Esophagus squamous epithelium (tissue), 4 donors: ENCODE measurements around the gene TAAR9.

Source experiments
- CTCF ChIP-seq, 6 experiments: fragments of 450-650 bp in 4 of 6; fragments of 200-600 bp in 2 of 6; sonication (generic) in 2 of 6; IDR thresholded peaks; one replicate each; pipeline ENCODE4 v1.5.1; 2016 to 2019; ENCODE audit warnings: antibody characterized with exemption in 6 of 6, mild to moderate bottlenecking in 4 of 6, moderate library complexity in 4 of 6
- POLR2A ChIP-seq, 4 donors: fragments of 450-650 bp; IDR thresholded peaks; one replicate each; pipeline ENCODE4 v1.6.1; 2017; ENCODE audit warnings: antibody characterized with exemption in 4 of 4, mild to moderate bottlenecking in 4 of 4, moderate library complexity in 3 of 4

- TF ChIP-seq CTCF (IDR thresholded peaks at IDR 0.05) (no peak), POLR2A (IDR thresholded peaks at IDR 0.05) (no peak)
Observed at GRCh38 chr6:132489376-132489775, 48.7 kb upstream of the TAAR9 start.
